CD14-positive monocyte (primary cell): ENCODE results near the gene TEN1. TPM values are rescaled to one million over a fixed set of nuclear protein-coding genes. Genes with fewer than 3 reads are reported as not detected.

Experiments
- DNase-seq, 3 donors: peaks; one replicate each; pipeline ENCODE4 v3.0.0-alpha.2; 2011 to 2022
- H2AFZ ChIP-seq: 2 replicates; pipeline ENCODE4 v1.6.0; 2012; ENCODE audit warnings: mild to moderate bottlenecking, low read depth, low read length, inconsistent platforms; ENCODE audit not compliant: insufficient read depth, poor library complexity, severe bottlenecking
- H3K27ac ChIP-seq, 2 donors: 1 replicate in 1 of 2; 2 replicates in 1 of 2; pipeline ENCODE4 v1.5.1; 2012 to 2013; ENCODE audit warnings: low read length in 2 of 2, control low read depth in 1 of 2, inconsistent platforms in 1 of 2, low read depth in 1 of 2, mild to moderate bottlenecking in 1 of 2
- H3K27me3 ChIP-seq, 2 donors: one replicate each; pipeline versions ENCODE4 v1.6.0 to v1.6.1; 2011 to 2013; ENCODE audit warnings: low read length in 2 of 2; ENCODE audit not compliant: control insufficient read depth in 2 of 2, insufficient read depth in 2 of 2
- H3K36me3 ChIP-seq, 2 donors: replicated peaks in 1 of 2; 1 replicate in 1 of 2; 2 replicates in 1 of 2; pipeline versions ENCODE4 v1.5.1 to v1.6.1; 2012 to 2013; ENCODE audit warnings: low read length in 2 of 2, control low read depth in 1 of 2, inconsistent platforms in 1 of 2, mild to moderate bottlenecking in 1 of 2; ENCODE audit not compliant: insufficient read depth in 2 of 2, control insufficient read depth in 1 of 2
- H3K4me1 ChIP-seq, 2 donors: 1 replicate in 1 of 2; 2 replicates in 1 of 2; pipeline versions ENCODE4 v1.5.1 to v1.6.1; 2012 to 2013; ENCODE audit warnings: low read length in 2 of 2, control low read depth in 1 of 2, inconsistent platforms in 1 of 2, mild to moderate bottlenecking in 1 of 2, moderate library complexity in 1 of 2; ENCODE audit not compliant: insufficient read depth in 2 of 2, control insufficient read depth in 1 of 2
- H3K4me2 ChIP-seq: replicated peaks from 2 replicates; pipeline ENCODE3; 2012; ENCODE audit warnings: low read length, moderate library complexity, mild to moderate bottlenecking; ENCODE audit not compliant: poor library complexity, severe bottlenecking; ENCODE audit errors: extremely low read depth
- H3K4me3 ChIP-seq, 3 experiments: fragments of 200-600 bp in 1 of 3; sonication (generic) in 1 of 3; replicated peaks in 1 of 3; 1 replicate in 2 of 3; 2 replicates in 1 of 3; pipeline ENCODE4 v1.5.1; 2011 to 2013; ENCODE audit warnings: low read length in 3 of 3, mild to moderate bottlenecking in 3 of 3, control low read depth in 2 of 3, low read depth in 2 of 3, inconsistent platforms in 1 of 3, moderate library complexity in 1 of 3
- H3K79me2 ChIP-seq: 2 replicates; pipeline ENCODE4 v1.6.0; 2012; ENCODE audit warnings: mild to moderate bottlenecking, control low read depth, inconsistent platforms, low read length, moderate library complexity; ENCODE audit not compliant: insufficient read depth
- H3K9ac ChIP-seq: 2 replicates; pipeline ENCODE4 v1.6.0; 2017; ENCODE audit warnings: low read length, mild to moderate bottlenecking; ENCODE audit not compliant: insufficient read depth, poor library complexity, severe bottlenecking
- H3K9me3 ChIP-seq, 2 donors: replicated peaks in 1 of 2; 1 replicate in 1 of 2; 2 replicates in 1 of 2; pipeline versions ENCODE4 v1.5.1 to v1.6.1; 2012 to 2013; ENCODE audit warnings: low read length in 2 of 2, control low read depth in 1 of 2; ENCODE audit not compliant: control insufficient read depth in 1 of 2, insufficient read depth in 1 of 2
- H4K20me1 ChIP-seq: 2 replicates; pipeline ENCODE4 v1.6.0; 2012; ENCODE audit warnings: mild to moderate bottlenecking, low read length, control low read depth, moderate library complexity; ENCODE audit not compliant: insufficient read depth
- H3K27ac Mint-ChIP-seq, 7 donors: one replicate each; pipeline ENCODE4 v1.8.0; 2020; ENCODE audit warnings: mild to moderate bottlenecking in 7 of 7, mixed read lengths in 7 of 7, moderate library complexity in 6 of 7, inconsistent platforms in 2 of 7
- H3K27me3 Mint-ChIP-seq, 3 donors: one replicate each; pipeline ENCODE4 v1.8.0; 2021 to 2022; ENCODE audit warnings: low read depth in 3 of 3, mild to moderate bottlenecking in 3 of 3, mixed read lengths in 3 of 3, moderate library complexity in 3 of 3, inconsistent platforms in 1 of 3
- H3K36me3 Mint-ChIP-seq, 2 donors: one replicate each; pipeline ENCODE4 v1.8.0; 2020; ENCODE audit warnings: mixed read lengths in 2 of 2, inconsistent platforms in 1 of 2, mild to moderate bottlenecking in 1 of 2
- H3K4me1 Mint-ChIP-seq: one replicate; pipeline ENCODE4 v1.8.0; 2020; ENCODE audit warnings: mild to moderate bottlenecking, mixed read lengths
- H3K4me3 Mint-ChIP-seq, 2 donors: one replicate each; pipeline ENCODE4 v1.8.0; 2020; ENCODE audit warnings: mild to moderate bottlenecking in 2 of 2, mixed read lengths in 2 of 2, moderate library complexity in 1 of 2
- H3K9me3 Mint-ChIP-seq, 7 donors: one replicate each; pipeline ENCODE4 v1.8.0; 2020 to 2022; ENCODE audit warnings: mixed read lengths in 7 of 7, mild to moderate bottlenecking in 6 of 7, moderate library complexity in 6 of 7, inconsistent platforms in 2 of 7
- CTCF ChIP-seq: fragments of 200-600 bp; IDR thresholded peaks from one replicate; pipeline ENCODE4 v1.8.0; 2022; ENCODE audit warnings: antibody characterized with exemption, mild to moderate bottlenecking
- WGBS: methylation state at CpG from one replicate; pipeline ENCODE4 v1.1.5; 2013; ENCODE audit warnings: missing lambda C conversion rate; ENCODE audit not compliant: insufficient coverage; 5-methylcytosine and 5-hydroxymethylcytosine counted together
- intact Hi-C, 2 donors: fragments of 100-400 bp; cut with micrococcal nuclease; formaldehyde crosslinking; loops; one replicate each; pipeline versions ENCODE4 v1.15.0 to v1.15.1; 2023
- polyA plus RNA-seq, 3 donors: library from polyadenylated mRNA; depleted of rRNA in 1 of 3; unstranded in 2 of 3; stranded (reverse) in 1 of 3; fragments of 300-500 nt in 2 of 3; fragments of >200 nt in 1 of 3; fragmentation: Illumina TruSeq in 2 of 3; gene quantifications; 1 replicate in 2 of 3; 2 replicates in 1 of 3; pipeline ENCODE4 v1.2.3, GENCODE V29; 2012 to 2021

The TEN1 gene
- polyA plus RNA-seq, 3 donors: 22.4 to 37.2 (median 31.3) TPM

- TF ChIP-seq CTCF: no peak
- intact Hi-C loops: no loop called here
Observed at GRCh38 chr17:76018340-76018680, 39.3 kb downstream of the TEN1 start.

DNA sequence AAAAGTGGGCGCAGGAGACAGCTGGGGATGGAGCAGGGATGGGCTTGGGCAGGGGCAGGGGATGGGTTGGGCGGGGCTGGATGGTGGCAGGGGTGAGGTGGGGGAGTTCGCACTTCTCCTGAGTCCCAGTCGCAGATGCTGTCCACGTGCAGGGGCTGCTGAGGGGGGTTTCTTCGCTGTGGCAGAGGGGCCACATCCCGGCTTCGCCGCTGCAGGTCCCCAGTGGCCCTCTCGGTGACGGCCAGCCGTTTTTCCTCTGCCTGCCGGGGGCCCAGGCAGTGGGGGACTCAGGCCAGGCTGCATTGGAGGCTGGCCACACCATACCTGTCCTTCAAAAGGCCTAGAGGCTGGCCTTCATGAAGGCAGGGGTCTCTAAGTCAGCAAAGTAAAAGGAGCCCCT lies 39.8 kb downstream of the TEN1 start:
- H3K36me3 ChIP-seq: no peaks in the 10 kb centered on the region
- no peaks in the 10 kb centered on the region for H3K36me3 Mint-ChIP-seq
- intact Hi-C loops: no loop called here

More at GRCh38 chr17:76018340-76018680, 39.3 kb downstream of the TEN1 start:
- H3K4me2 ChIP-seq: no peak overlapping the region
- no peaks in the 10 kb centered on the region for H3K9me3 ChIP-seq
- no peaks in the 10 kb centered on the region for H3K4me1 ChIP-seq
- no peaks in the 10 kb centered on the region for H3K27me3 ChIP-seq
- H3K27me3 Mint-ChIP-seq: peaks cover 0 to 33% (median 5%) of the 10 kb centered on the region in 3 donors
- DNase-seq: no peak
- no peak overlapping the region for H3K4me3 Mint-ChIP-seq
- H3K9ac ChIP-seq: no peak overlapping the region
- no peaks in the 10 kb centered on the region for H4K20me1 ChIP-seq
- H3K4me1 Mint-ChIP-seq: peaks cover 1% of the 10 kb centered on the region
- 100% methylated on average over 9 of the region's 11 CpGs for WGBS
- H3K27ac Mint-ChIP-seq: no peak overlapping the region
- no peaks in the 10 kb centered on the region for H3K36me3 ChIP-seq
- no peaks in the 10 kb centered on the region for H3K36me3 Mint-ChIP-seq
- H3K4me3 ChIP-seq: no peak overlapping the region
- no peak overlapping the region for H3K27ac ChIP-seq
- H2AFZ ChIP-seq: no peak overlapping the region
- H3K79me2 ChIP-seq: no peaks in the 10 kb centered on the region
- H3K9me3 Mint-ChIP-seq: peaks cover 0 to 1% (median 0%) of the 10 kb centered on the region in 7 donors

More for the DNA sequence above, 39.8 kb downstream of the TEN1 start:
- peaks cover 0 to 33% (median 5%) of the 10 kb centered on the region in 3 donors for H3K27me3 Mint-ChIP-seq
- Histone ChIP-seq H3K9me3 (no peaks in the 10 kb centered on the region), H4K20me1 (no peaks in the 10 kb centered on the region), H2AFZ (no peak overlapping the region), H3K9ac (no peak overlapping the region), H3K4me2 (no peak overlapping the region), H3K4me1 (no peaks in the 10 kb centered on the region), H3K79me2 (no peaks in the 10 kb centered on the region), H3K27ac (no peak overlapping the region), H3K27me3 (no peaks in the 10 kb centered on the region), H3K4me3 (no peak overlapping the region)
- no peak overlapping the region for H3K27ac Mint-ChIP-seq
- no peak for TF ChIP-seq CTCF
- DNase-seq: no peak
- H3K4me1 Mint-ChIP-seq: peaks cover 1% of the 10 kb centered on the region
- H3K4me3 Mint-ChIP-seq: no peak overlapping the region
- peaks cover 0 to 1% (median 0%) of the 10 kb centered on the region in 7 donors for H3K9me3 Mint-ChIP-seq
- WGBS: 95% methylated on average over 11 of the region's 13 CpGs
